Prostate gland (tissue), 2 donors: ENCODE measurements around the gene MPHOSPH8.

Experiments used
- CTCF ChIP-seq, 4 experiments: fragments of 200-600 bp in 2 of 4; fragments of 450-650 bp in 2 of 4; sonication (generic) in 2 of 4; IDR thresholded peaks; 1 replicate in 3 of 4; 2 replicates in 1 of 4; pipeline ENCODE4 v1.5.1; 2016 to 2019; ENCODE audit warnings: antibody characterized with exemption in 4 of 4, mild to moderate bottlenecking in 2 of 4, moderate library complexity in 2 of 4
- POLR2A ChIP-seq: fragments of 450-650 bp; IDR thresholded peaks from one replicate; pipeline ENCODE4 v1.6.1; 2016; ENCODE audit warnings: antibody characterized with exemption, mild to moderate bottlenecking

- no peak for TF ChIP-seq CTCF (IDR thresholded peaks at IDR 0.05)
- no peak for TF ChIP-seq POLR2A
These were observed 35.9 kb upstream of the MPHOSPH8 start for GRCh38 chr13:19597523-19597922.
